ENCODE measurements around the gene FBLN5.

The FBLN5 gene

GRCh38 chr14:91837076-91837475 is 110.4 kb downstream of the FBLN5 start:
- DNase-seq (ENCODE audit: insufficient read length, low spot score) (no peak), FAIRE-seq (no peak)
- TF ChIP-seq CTCF (IDR thresholded peaks at IDR 0.05; ENCODE audit: insufficient read depth, missing control alignments), result no peak

- FAIRE-seq, result no peak
- peak; percentile 38 for DNase-seq (ENCODE audit: insufficient read length, low spot score)
- no peak for TF ChIP-seq CTCF (IDR thresholded peaks at IDR 0.05; ENCODE audit: insufficient read depth, missing control alignments)
Measured at GRCh38 chr14:91835920-91836843, 111.3 kb downstream of the FBLN5 start.

GRCh38 chr14:91835197-91835919 is 112.1 kb downstream of the FBLN5 start:
- no peak for TF ChIP-seq CTCF (IDR thresholded peaks at IDR 0.05; ENCODE audit: insufficient read depth, missing control alignments)
- DNase-seq (ENCODE audit: insufficient read length, low spot score) (no peak), FAIRE-seq (no peak)

GRCh38 chr14:91834571-91834970 is 112.9 kb downstream of the FBLN5 start:
- no peak for TF ChIP-seq CTCF (IDR thresholded peaks at IDR 0.05; ENCODE audit: insufficient read depth, missing control alignments)
- DNase-seq (ENCODE audit: insufficient read length, low spot score), result no peak
- FAIRE-seq, result no peak

GRCh38 chr14:91831337-91831736 is 116.2 kb downstream of the FBLN5 start:
- FAIRE-seq (no peak), DNase-seq (ENCODE audit: insufficient read length, low spot score) (no peak)
- TF ChIP-seq CTCF (IDR thresholded peaks at IDR 0.05; ENCODE audit: insufficient read depth, missing control alignments), result no peak

- no peak for TF ChIP-seq CTCF (IDR thresholded peaks at IDR 0.05; ENCODE audit: insufficient read depth, missing control alignments)
- DNase-seq (ENCODE audit: insufficient read length, low spot score), result no peak
- FAIRE-seq, result no peak
Measured at GRCh38 chr14:91830777-91831176, 116.7 kb downstream of the FBLN5 start.

Data from D721Med (cell line).